Activated gamma-delta T cell treated with Interleukin-2 at 50 U/mL for 16 hours (primary cell): ENCODE results near the gene KRT76.
A peak's percentile ranks its signal among the peaks of the same experiment; 100 is the strongest.
"Not testable (repeated sequence)": the region's sequence is repeated elsewhere in the genome, so short reads cannot be mapped to it uniquely, and the experiment has no call there.

Experiments used
- DNase-seq: peaks from one replicate; pipeline ENCODE4 v3.0.0-alpha.2; 2020

The KRT76 gene

DNA sequence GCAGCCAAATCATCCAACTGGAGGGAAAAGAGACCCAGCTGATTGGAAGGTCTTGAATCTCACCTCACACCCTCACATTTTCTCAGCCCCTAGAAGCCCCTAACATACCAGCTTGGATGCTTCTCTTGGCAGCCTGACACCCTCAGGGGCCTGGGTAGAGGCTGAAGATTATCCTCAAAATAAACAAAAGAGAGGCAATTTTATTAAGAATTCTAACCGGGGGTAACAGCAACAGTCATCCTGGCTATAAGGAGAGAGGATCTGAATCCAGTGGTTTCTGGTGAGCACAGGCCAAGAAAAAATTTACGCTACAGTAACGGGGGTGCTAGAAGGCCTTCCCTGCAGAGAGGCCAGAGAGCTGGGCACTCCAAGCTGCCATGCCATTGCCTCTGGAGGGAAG lies 21.6 kb downstream of the KRT76 start:
- no peak for DNase-seq

DNA sequence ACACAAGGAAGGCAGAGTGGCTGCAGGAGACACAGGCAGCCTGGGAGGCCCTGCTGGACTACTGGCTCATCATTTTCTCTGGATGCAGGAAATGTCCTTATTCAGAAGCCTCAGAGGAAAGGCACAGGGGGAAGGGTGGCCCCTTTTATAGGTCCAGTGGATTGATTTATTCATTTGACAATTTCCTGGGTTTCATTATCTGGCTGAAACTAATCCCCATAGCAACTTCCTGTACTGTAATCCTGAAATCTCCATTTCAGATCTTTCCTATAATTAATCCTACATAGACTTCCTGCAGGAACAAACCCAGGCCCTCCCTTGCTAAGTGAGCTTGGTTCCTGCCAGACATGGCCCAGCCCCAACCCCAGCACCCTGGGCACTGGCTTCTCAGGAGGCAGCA lies 23.0 kb downstream of the KRT76 start:
- no peak for DNase-seq

DNA sequence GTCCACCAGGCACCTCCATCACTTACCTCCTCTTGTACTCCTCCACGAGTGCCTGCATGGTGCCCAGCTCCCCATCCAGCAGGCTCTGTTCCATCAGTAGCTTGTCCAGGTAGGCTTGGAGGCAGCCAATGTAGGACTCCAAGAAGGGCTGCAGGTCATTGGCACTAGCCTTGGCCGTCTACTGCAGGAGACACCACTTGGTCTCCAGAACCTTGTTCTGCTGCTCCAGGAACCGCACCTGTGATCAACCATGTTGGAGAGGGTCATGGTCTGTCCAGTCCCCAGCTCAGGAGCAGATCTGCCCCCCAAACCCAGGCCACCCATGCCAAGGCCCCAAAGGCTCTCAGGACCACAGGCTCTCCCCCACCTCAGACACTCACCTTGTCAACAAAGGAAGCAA lies 23.9 kb downstream of the KRT76 start:
- DNase-seq = no peak

DNA sequence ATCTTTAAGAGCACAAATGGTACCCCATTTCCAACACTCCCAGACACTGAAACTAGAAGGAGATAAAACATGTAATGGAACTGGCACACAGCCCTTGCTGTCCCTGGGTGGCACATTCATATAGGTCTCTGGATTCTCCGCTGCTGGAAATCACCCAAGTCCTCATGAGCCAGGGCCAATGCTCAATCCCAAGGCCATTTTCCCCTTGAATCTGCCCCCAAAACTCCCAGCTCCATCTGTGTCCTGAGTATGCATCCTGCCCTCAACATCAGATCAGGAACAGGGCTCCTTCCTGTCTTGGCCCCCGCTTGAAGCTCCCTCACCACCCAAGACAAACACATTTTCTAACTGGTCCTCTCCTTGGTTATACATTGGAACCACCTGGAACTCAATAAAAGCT lies 24.6 kb downstream of the KRT76 start:
- no peak for DNase-seq

DNA sequence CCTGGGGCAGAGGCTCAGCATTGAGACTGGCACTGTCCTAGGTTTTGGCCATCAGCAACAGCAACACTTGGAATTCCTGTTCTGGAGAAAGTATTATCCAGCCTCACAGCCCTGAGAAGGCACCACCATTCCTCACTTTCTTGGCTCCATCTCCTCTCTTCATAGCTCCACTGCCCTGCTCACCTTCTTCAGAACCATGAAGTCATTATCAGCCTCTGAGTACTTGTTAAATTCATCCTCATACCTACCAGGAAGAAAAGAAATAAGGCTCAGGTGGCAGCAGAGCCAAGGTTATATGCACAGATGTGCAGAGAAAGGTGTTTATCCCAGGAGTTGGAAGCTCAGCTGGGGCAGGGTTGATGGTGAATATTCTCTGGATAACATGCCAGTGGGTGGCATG lies 25.4 kb downstream of the KRT76 start:
- DNase-seq = no peak

DNA sequence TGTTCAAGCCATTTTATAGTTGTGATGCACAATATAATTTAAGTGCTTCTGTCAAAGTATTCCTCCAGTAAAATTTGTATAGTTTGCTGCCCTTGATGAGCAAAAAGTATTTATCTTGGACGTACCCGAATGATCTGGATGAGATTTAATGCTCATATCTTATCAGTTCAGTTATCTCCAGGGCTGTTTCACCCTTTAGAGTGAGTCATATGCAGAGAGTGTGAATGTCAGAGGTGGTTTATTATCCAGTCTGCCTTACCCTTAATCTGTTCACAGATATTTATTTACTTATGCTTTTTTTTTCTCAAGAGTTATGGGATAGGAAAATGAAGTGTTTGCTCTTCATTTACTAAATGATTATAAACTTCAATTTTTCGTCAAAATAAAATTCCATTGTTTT lies 26.6 kb downstream of the KRT76 start:
- DNase-seq = not testable (repeated sequence)

DNA sequence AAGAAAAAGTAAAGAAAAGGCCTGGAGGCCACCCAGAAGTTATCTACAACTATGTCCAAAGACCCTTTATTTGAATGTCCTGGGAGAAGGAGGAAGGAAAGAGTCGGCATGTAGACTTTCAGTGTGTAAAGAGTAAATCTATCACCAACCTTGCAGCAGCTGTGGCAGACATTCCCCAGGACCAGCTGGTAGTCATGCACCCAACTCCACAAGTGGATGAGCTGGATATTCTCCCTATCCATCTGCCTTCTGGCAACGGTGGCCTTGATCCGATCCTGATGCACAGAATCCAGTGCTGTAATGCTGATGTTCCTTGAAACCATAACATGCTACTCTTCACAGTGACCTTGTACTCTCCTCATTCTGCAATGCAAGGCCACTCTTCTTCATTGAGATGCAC lies 27.3 kb downstream of the KRT76 start:
- DNase-seq = no peak

DNA sequence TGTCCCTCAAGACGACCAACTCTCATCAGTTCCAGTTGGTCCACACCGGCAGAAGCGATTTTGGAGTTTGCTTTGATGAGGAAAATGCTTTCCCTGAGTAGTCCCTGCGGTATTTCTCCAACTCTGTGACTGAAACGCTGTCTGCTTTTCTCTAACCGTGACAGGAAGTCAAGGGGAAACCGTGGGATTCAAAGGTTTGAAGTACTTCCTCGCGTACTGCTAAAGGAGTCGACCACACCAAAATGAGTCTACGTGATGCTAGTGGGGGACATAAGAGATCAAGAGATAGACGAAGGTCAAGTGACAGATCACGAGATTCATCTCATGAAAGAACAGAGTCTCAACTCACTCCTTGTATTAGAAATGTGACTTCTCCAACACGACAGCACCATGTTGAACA lies 28.6 kb downstream of the KRT76 start:
- no peak for DNase-seq

DNA sequence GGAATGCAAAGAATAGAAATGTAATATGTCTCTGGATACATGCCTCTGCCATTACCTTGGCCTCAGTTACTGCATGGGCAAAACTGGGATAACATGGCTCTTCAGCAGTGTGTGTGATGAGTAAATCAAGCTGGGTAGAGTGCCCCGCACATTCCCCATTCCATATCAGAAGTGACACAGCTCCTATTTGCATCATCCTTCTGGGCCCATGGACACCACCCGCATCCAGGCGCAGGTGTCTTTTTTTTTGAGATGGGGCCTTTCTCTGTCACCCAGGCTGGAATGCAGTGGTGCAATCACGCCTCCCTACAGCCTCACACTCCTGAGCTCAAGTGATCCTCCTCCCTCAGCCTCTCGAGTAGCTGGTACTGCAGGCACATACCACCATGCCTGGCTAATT lies 31.6 kb downstream of the KRT76 start:
- no peak for DNase-seq

DNA sequence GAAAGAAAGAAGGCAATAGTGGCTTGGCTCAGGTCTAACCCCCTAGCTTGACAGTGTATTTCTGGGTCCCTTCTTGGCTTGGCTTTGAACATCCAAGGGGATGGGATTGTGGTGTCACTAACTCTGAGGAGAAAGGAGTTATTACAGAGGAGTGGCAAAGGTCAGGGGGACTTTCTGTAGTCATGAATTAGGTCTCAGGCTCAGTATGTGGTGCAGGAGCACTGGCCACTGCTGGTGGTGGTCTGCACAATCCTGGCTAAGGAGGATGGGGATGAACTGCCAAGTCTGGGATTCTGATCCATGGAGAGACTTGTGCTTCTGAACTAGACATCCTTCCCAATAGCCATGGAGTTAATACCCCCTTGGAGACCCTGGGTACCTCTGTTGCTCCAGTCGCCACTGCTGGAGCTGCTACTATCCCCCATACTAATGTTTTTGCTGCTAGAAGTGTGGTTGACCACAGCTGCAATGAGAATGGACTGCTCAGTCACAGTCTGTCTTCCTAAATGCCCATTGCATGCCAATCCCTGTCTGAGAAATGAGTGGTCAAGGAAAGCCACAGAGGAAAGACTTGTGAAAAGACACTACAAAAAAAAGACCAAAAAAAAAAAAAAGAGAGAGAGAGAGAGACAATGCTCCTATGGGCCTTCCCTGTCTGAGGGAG lies 32.5 kb downstream of the KRT76 start:
- DNase-seq = no peak

DNA sequence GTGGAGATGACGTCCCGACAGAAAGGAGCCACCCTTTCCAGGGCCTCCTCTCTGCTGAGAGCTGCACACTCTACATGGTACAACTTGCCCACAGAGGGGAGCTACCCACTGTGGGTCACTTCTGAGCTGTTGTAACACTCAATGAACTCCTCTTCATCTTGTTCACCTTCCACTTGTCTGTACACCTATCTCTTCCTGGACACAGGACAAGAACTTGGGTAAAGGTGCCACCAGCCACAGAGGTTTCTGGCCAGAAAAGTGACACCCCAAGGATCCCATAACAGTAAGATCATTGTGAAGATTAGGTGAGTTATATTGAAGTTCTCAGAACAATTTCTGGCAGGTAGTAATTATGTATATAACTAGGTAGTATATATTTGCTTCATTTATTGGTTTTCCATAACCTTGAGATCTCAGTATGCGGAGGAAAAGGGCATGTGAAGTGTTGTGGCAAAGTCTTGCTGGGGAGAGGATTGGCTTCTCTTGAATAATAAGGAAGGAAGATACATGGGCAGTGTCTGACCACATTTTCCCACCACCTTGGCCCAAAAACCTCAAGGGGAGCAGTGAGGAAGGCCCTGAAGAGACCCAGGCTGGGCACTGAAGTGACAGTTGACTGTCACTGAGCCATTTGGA lies 34.2 kb downstream of the KRT76 start:
- DNase-seq = no peak

DNA sequence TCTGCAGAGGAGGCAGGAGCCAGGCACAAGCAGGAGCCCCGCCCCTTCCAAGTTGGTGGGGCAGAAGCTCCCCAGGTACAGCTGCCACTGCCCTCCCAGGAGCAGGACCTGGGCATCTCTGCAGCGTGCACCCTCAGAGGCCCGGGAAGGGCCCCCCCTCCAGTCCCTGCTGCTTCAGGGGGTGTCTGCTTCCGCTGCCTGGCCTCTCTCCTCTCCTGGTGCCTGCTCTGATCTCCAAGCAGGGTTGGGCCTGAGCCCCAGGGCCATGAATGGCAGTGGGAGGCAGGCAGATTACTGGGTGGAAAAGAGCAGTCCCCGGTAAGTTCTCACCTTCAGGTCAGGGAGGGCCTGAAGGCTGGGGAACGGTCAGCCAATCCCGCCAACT lies 35.0 kb downstream of the KRT76 start:
- DNase-seq = no peak

DNA sequence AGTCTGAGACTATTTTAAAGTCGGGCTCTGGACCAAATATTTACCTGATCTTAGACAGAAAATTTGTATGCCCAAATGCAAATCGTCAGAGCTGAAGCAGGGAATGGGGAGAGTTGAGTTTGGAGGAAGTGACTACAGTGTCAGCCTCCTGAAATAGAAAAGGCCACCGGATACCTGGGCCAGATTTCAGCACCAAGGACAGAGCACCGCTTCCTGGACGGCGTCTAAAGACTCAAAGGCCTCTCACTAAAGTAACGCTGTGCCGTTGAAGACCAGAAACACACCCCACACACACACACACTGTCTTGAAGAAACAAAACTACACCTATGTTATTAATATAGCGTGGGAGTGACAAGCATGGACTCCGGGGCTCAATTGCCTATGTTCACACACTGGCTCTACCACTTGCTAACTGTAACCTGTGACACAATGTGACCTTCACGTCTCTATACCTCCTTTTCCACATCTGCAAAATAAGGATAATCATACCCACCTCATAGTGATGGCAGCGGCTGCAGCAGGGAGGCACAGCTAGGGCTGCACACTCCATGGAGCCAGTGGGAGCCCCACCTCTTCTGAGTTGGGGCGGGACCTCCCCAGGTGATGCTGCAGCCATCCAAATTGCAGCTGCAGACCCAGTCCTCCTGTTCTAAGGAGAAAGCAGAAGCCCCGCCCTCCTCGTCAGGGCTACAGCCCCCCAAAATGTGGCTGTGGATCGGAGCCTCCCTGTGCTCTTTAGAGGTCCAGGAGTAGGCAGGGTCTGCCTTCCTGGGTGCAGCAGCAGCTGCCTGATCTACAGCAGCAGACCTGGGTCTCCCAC lies 35.6 kb downstream of the KRT76 start:
- DNase-seq = peak; percentile 66

DNA sequence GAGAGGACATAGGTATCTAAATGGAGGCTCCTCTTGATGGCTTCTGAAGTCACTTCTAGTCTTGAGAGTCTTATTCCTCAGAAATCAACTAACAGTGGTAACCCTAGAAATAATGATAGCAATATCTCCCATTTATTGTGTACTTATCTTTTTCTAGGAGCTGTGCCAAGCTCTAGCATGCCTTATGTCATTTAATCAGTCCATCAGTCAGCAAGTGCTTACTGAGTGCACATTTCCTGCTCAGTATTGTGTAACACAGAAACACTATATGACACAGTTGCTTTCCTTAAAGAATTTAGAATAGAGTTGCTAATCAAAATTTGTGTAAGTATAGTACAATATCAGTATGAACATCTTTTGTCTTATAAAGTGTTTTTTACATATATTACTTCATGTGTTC lies 36.6 kb downstream of the KRT76 start:
- DNase-seq = no peak

DNA sequence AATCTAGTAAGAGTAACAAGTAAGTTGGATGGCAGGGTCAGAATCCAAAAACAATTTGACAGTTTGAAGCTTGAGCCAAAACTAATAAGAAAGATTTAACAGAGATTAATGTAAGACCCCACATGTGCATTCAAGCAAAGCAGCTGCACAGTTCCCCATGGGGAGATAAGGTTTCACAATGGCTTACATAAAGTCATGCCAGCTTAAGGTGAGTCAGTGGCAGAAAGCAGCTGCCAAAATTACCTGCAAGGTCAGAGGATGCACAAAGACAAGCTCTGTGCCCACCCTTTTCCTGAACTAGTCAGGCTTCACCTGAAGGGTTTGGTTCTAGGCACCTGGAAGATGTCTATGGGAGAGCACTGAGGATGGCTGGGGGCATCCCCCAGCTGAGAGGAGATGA lies 37.2 kb downstream of the KRT76 start:
- DNase-seq = no peak

DNA sequence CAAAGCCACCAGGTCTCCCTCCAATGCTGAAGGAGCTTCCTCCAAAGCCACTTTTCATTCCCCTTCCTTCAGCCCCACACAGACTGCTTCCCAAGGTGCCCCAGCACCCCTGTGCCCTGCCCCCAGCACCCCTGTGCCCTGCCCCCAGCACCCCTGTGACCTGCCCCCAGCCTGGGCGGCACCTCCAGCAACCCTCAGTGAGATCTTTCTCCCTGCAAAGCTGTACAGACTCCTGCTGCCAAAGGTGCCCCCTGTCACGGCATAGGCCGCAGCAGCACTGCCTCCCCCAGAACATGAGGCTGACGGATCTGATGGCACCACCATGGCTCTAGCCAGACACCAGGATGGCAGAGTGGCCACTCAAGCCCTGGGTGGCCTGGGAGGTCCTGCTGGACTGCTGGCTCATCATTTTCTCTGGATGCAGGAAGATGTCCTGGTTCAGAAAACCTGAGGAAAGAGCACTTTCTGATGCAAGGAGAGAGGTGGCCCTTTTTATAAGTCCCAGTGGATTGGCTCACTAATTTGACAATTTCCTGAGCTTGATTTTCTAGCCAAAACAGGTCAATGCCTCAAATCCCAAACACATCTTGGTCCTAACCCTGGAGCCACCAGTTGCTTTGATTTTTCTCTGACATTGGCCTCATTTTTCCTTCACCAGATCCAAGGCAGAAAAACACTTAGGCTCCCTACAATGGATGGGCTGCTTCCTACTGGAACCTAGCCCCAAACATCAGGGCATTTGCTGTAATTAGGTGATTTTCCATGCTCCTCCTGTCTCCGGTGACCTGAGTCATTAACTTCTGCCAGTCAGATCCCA lies 41.1 kb downstream of the KRT76 start:
- DNase-seq = no peak

DNA sequence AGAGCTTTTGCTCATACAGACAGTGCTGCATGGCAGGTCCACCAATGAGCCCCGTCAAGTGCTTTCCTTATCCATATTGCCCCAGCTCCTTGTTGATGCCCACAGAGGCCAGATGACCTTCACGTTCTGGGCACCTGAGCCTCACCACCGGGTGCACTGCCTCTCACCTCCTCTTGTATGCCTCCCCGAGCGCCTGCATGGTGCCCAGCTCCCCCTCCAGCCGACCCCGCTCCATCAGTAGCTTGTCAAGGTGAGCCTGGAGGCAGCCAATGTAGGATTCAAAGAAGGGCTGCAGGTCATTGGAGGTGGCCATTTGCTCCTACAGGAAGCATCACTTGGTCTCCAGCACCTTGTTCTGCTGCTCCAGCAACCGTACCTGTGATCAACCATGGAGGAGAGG lies 42.0 kb downstream of the KRT76 start:
- DNase-seq = no peak

DNA sequence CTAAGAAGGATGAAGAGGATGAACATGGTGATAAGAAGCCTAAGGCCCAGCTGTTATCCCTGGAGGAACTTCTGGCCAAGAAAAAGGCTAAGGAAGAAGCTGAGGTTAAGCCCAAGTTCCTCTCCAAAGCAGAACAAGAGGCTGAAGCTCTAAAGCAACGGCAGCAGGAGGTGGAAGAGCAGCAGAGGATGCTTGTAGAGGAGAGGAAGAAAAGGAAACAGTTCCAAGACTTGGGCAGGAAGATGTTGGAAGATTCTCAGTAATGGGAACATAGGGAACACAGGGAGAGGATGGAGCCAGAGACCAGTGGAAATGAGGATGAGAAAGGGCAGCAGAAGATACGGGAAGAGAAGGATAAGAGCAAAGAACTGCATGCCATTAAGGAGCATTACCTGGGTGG lies 46.4 kb downstream of the KRT76 start:
- no peak for DNase-seq

DNA sequence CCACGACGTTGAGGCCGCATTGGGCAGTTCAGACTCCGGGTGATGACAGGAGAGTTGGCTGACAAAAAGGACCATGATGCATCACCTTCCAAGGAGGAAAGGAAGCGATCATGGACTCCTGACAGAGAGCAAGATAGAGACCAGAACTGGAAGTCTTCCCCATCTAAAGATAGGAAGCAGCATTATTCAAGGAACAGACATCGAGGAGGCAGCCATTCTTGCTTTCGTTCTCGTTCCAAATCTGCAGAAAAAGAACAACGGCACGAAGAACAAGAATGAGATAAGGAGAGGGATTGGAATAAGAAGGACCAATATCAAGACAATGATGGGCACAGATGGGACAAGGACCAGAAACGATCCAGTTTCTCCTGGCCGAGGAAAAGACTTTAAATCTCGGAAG lies 46.8 kb downstream of the KRT76 start:
- DNase-seq = no peak

DNA sequence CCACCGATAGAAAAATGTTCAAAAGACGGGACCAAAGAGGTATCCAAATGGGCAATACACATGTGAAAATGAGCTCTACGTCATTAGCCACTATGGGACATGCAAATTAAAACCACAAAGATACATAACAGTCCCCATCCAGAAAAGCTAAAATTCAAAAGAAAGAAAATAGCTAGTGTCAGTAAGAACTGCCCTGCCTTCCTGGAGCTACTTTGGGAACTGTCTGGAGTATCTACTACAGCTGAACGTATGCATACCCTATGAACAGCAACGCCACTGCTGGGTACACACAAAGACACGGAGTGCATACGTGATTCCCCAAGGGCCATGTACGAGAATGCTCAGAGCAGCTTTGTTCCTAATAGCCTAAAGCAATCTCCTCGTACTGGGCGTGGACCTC lies 48.0 kb downstream of the KRT76 start:
- DNase-seq = no peak

DNA sequence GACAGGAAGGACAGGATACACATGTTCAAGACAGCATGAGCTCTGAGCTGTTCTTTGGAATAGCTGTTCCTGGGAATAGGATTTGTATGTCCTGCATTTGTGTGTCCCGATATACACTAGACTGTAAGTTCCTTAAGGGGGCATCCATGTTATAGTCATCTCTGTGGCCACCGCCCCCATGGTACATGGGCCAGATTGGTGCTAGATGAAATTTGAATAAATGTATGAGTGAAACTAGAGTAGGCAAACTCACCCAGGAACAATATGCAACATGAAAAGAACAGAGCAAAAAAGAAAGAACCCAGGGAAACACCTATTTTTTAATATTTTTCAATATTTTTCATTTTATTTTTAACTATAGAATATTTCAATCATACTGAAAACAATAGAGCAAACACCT lies 48.8 kb downstream of the KRT76 start:
- no peak for DNase-seq

DNA sequence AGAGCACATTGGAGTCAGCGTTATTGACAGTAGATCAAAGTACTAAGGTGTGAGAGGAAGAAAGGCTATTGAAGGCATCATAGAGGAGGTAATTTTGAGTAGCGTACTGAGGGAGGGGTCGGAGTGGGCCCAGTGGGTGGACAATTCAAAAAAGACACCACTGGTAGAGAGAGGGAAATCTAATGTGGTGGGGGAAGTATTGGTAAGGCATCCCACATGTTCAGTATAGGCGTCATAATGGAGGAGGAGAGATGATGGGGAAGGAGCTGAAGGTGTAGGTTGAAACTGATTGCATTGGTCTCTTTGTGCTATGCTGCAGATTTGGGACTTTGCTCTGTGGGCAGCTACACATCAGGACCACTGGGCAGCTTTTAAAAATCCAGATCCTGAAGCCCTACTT lies 50.1 kb downstream of the KRT76 start:
- DNase-seq = no peak

DNA sequence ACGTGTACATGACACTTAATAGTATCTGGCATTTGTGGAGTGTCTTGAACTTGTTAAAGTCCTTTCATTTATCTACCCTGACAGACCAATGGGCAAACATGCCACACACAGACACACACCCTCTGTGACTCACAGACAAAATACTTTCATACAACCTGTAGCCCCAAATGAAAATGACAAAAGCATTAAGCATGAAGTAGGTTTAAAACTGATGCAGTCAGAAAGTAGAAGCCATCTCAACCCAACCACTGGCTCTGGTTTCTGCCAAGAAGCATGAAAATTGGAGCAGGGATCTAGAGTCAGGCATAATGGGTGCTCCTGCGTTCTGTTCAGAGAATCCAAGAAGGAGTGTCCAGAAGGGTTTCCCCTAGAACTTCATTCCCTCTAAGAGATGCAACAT lies 50.7 kb downstream of the KRT76 start:
- no peak for DNase-seq

DNA sequence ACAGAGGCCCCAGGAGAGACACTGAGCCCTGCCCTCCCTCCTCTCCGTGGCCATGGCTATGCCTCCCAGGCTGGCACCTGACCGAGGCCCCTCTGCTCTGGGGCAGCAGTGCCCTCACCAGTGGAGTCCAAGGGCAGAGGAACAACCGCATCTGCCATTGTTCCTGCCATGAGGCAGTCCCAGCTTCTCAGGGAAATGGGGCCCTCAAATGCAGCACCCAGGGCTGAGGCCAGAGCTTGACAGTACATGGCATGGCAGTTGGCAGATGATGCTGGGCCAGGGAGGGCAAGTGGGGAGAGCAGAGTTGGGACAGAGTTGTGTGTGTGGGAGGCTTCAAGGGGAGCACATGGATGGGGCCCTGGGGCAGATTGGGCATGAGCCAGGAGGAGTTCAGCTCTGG lies 52.8 kb downstream of the KRT76 start:
- DNase-seq = no peak
